Measurements from ENCODE around the gene SRC. TPM values are rescaled to one million over a fixed set of nuclear protein-coding genes. Genes with fewer than 3 reads are reported as not detected.

Gene SRC
- total and polyA plus RNA-seq, 2 donors: 4.4 to 14.5 TPM

DNA sequence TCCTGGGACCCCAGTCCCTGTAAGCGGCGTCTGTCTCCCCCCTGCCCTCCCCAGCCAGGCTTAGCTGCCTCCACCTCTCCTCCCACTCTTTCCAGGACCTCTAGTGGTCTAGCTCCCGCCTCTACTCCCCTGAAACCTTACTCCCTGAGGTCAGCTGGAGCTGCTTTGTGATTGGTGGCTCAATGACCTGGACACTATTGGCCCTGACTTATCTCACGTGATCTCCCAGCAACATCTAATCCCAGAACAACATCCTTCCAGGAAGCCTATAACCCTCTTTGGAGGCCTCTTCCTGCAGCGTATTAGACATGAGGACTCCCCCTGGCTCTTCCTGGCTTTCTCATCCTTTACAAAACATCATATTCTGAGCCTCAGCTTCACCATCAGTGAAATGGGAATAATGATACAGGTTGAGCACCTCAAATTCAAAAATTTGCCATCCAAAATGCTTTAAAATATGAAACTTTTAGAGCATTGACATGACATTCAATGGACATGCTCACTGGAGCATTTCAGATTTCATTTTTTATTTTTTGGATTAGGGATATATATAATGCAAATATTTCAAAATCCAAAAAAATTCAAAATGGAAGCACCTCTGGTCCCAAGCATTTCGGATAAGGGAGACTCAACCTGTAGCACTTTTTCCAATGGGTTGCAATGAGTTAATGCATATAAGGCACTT is 16.3 kb upstream of the SRC start:
- Histone ChIP-seq H3K9me3 (ENCODE audit: control insufficient read depth in 2 of 2, insufficient read depth in 1 of 2, low read length in 1 of 2) (no peaks in the 10 kb centered on the region), H3K4me3 (ENCODE audit: low read length in 2 of 2) (no peak overlapping the region), H3K27me3 (ENCODE audit: control insufficient read depth in 2 of 2, insufficient read depth in 1 of 2, low read length in 1 of 2) (no peaks in the 10 kb centered on the region), H3K27ac (ENCODE audit: low read depth in 1 of 2, low read length in 1 of 2) (no peak overlapping the region), H3K36me3 (ENCODE audit: control insufficient read depth in 2 of 2, insufficient read depth in 2 of 2, low read length in 1 of 2) (no peaks in the 10 kb centered on the region), H3K4me1 (ENCODE audit: control insufficient read depth in 2 of 2, insufficient read depth in 2 of 2, low read length in 2 of 2) (peaks cover 0 to 8% of the 10 kb centered on the region in 2 donors)
- DNase-seq (ENCODE audit: low read depth in 6 of 9, low spot score in 9 of 9): no peak
- 88% methylated on average over 6 of the region's 6 CpGs for WGBS

DNA sequence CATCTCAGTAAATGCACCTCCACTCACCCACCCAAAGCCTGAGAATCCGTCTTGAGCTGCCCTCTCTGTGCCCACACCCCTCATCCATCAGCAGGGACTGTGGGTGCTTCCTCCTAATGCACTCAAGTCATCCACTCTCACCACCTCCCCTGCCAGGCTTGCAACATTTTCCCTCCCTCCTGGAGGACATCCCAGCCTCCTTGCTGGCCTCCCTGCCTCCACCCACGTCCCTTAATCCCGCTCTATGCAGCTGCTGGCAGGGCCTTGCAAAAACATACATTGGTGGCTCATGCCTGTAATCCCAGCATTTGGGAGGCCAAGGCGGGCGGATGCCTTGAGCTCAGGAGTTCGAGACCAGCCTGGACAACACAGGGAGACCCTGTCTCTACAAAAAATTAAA is 15.6 kb upstream of the SRC start:
- DNase-seq (ENCODE audit: low read depth in 6 of 9, low spot score in 9 of 9): no peak
- Histone ChIP-seq H3K9me3 (ENCODE audit: control insufficient read depth in 2 of 2, insufficient read depth in 1 of 2, low read length in 1 of 2) (no peaks in the 10 kb centered on the region), H3K4me3 (ENCODE audit: low read length in 2 of 2) (no peak overlapping the region), H3K36me3 (ENCODE audit: control insufficient read depth in 2 of 2, insufficient read depth in 2 of 2, low read length in 1 of 2) (no peaks in the 10 kb centered on the region), H3K27ac (ENCODE audit: low read depth in 1 of 2, low read length in 1 of 2) (no peak overlapping the region), H3K27me3 (ENCODE audit: control insufficient read depth in 2 of 2, insufficient read depth in 1 of 2, low read length in 1 of 2) (no peaks in the 10 kb centered on the region), H3K4me1 (ENCODE audit: control insufficient read depth in 2 of 2, insufficient read depth in 2 of 2, low read length in 2 of 2) (peaks cover 0 to 8% of the 10 kb centered on the region in 2 donors)
- 96% methylated on average over 6 of the region's 6 CpGs for WGBS

DNA sequence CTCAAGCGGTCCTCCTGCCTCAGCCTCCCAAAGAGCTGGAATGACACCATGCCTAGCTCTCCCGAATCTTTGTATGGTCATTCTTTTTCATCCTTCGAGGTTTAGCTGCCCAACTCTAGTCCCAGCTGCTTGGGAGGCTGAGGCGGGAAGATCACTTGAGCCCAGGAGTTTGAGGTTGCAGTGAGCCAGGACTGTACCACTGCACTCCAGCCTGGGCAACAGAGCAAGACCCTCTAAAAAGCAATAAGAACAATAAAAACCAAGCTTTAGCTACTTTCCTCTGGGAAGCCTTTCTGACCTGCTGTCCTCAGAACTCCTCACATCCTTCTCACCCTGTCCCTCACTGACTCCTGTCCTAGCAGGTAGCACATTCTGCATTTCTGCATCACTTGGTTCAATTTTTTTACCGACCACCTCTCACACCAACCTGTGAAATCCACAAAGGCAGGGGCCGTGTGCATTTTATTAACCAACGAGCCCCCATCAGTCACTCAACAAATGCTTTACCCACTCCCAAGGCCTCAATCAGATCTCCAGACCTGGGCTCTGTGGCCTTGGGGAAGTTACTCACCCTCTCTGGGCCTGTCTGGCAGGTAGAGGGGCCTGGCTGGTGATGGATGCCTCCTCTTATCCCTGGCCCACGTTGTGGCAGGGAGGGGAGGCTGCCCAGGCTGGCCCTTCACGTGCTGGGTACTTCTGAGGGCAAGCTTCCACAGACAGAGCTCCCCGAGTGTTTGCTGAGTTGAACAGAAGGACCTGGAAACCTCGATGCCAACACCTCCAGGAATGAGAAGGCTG is 14.7 kb upstream of the SRC start:
- H3K36me3 ChIP-seq (ENCODE audit: control insufficient read depth in 2 of 2, insufficient read depth in 2 of 2, low read length in 1 of 2): no peaks in the 10 kb centered on the region
- H3K27me3 ChIP-seq (ENCODE audit: control insufficient read depth in 2 of 2, insufficient read depth in 1 of 2, low read length in 1 of 2): no peaks in the 10 kb centered on the region
- peaks cover 0 to 13% of the 10 kb centered on the region in 2 donors for H3K4me1 ChIP-seq (ENCODE audit: control insufficient read depth in 2 of 2, insufficient read depth in 2 of 2, low read length in 2 of 2)
- no peak overlapping the region for H3K4me3 ChIP-seq (ENCODE audit: low read length in 2 of 2)
- 92% methylated on average over 11 of the region's 11 CpGs for WGBS
- H3K9me3 ChIP-seq (ENCODE audit: control insufficient read depth in 2 of 2, insufficient read depth in 1 of 2, low read length in 1 of 2): no peaks in the 10 kb centered on the region
- H3K27ac ChIP-seq (ENCODE audit: low read depth in 1 of 2, low read length in 1 of 2): no peak overlapping the region
- no peak for DNase-seq (ENCODE audit: low read depth in 6 of 9, low spot score in 9 of 9)

DNA sequence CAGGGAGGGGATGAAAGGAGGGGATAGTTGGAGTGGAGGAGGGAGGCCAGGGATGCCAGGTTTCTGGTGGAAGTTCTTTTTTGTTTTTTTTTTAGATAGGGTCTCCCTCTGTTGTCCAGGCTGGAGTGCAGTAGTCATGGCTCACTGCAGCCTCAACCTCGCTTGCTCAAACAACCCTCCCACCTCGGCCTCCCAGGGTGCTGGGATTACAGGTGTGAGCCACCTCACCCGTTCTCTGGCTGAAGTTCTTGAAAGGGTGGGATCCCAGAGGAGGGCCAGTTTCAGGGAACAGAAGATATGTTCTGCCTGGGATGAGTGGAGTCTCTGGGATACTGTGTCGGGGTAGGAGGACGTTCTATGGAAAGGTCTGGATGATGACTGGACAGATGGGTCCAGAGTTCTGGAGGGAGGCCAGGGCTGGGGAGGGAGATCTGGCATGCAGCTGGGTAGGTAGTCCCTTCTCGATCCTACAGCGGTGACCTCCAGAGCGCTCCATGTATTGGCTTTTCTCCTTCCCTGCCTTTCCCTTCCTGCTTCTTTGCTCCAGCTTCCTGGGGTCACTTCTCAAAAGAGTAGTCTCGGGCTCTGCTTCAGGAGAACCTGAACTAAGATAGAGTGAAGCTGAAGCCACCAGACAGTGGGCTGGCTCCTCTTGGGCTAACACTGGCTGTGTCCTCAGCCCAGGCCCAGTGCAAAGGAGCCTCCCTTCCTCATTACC is 12.7 kb upstream of the SRC start:
- DNase-seq (ENCODE audit: low read depth in 6 of 9, low spot score in 9 of 9): no peak
- H3K9me3 ChIP-seq (ENCODE audit: control insufficient read depth in 2 of 2, insufficient read depth in 1 of 2, low read length in 1 of 2): no peaks in the 10 kb centered on the region
- no peaks in the 10 kb centered on the region for H3K36me3 ChIP-seq (ENCODE audit: control insufficient read depth in 2 of 2, insufficient read depth in 2 of 2, low read length in 1 of 2)
- peaks cover 6 to 21% of the 10 kb centered on the region in 2 donors for H3K4me1 ChIP-seq (ENCODE audit: control insufficient read depth in 2 of 2, insufficient read depth in 2 of 2, low read length in 2 of 2)
- no peak overlapping the region for H3K4me3 ChIP-seq (ENCODE audit: low read length in 2 of 2)
- no peak overlapping the region for H3K27ac ChIP-seq (ENCODE audit: low read depth in 1 of 2, low read length in 1 of 2)
- no peaks in the 10 kb centered on the region for H3K27me3 ChIP-seq (ENCODE audit: control insufficient read depth in 2 of 2, insufficient read depth in 1 of 2, low read length in 1 of 2)
- 91% methylated on average over 9 of the region's 9 CpGs for WGBS

DNA sequence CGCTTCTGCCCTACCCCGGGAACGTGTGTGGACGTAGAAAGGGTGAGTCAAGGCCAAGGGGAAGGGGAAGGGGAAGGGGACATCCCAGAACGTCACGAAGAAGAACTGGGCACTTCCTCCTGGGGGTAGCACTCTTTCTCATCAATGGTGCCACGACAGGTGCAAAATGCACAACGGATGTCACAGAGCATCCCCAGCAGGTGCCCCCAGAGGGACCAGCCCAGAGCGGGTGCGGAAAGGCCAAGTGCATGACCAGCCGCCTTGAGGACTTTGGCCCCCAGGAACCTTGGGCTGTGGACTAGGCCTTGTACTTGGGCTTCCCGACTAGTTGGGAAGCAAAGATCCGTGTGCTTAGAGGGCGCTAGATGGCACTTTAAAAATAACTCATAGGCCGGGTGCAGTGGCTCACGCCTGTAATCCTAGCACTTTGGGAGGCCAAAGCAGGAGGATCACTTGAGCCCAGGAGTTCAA is 12.1 kb upstream of the SRC start:
- no peak overlapping the region for H3K27ac ChIP-seq (ENCODE audit: low read depth in 1 of 2, low read length in 1 of 2)

DNA sequence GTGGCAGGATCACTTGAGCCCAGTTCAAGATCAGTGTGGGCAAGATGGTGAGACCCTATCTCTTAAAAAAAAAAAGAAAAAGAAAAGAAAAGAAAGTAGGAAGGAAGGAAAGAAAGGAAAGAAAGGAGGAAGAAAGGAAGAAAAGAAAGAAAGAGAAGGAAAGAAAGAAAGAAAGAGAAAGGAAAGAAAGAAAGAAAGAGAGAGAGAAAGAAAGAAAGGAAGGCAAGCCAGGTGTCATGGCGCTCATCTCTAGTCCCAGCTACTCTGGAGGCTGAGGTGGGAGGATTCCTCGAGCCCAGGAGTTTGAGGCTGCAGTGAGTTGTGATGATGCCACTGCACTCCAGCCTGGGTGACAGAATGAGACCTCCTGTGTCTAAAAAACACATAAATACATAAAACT is 11.5 kb upstream of the SRC start:
- Histone ChIP-seq H3K27ac (ENCODE audit: low read depth in 1 of 2, low read length in 1 of 2) (no peak overlapping the region), H3K36me3 (ENCODE audit: control insufficient read depth in 2 of 2, insufficient read depth in 2 of 2, low read length in 1 of 2) (no peaks in the 10 kb centered on the region), H3K9me3 (ENCODE audit: control insufficient read depth in 2 of 2, insufficient read depth in 1 of 2, low read length in 1 of 2) (no peaks in the 10 kb centered on the region), H3K27me3 (ENCODE audit: control insufficient read depth in 2 of 2, insufficient read depth in 1 of 2, low read length in 1 of 2) (no peaks in the 10 kb centered on the region), H3K4me1 (ENCODE audit: control insufficient read depth in 2 of 2, insufficient read depth in 2 of 2, low read length in 2 of 2) (peaks cover 8 to 24% of the 10 kb centered on the region in 2 donors), H3K4me3 (ENCODE audit: low read length in 2 of 2) (no peak overlapping the region)
- DNase-seq (ENCODE audit: low read depth in 6 of 9, low spot score in 9 of 9): no peak
- WGBS: 98% methylated on average over 2 of the region's 2 CpGs

More for the DNA sequence above, 12.1 kb upstream of the SRC start:
- WGBS: 89% methylated on average over 16 of the region's 16 CpGs
- Histone ChIP-seq H3K4me3 (ENCODE audit: low read length in 2 of 2) (no peak overlapping the region), H3K4me1 (ENCODE audit: control insufficient read depth in 2 of 2, insufficient read depth in 2 of 2, low read length in 2 of 2) (peaks cover 6 to 21% of the 10 kb centered on the region in 2 donors), H3K9me3 (ENCODE audit: control insufficient read depth in 2 of 2, insufficient read depth in 1 of 2, low read length in 1 of 2) (no peaks in the 10 kb centered on the region), H3K27me3 (ENCODE audit: control insufficient read depth in 2 of 2, insufficient read depth in 1 of 2, low read length in 1 of 2) (no peaks in the 10 kb centered on the region), H3K36me3 (ENCODE audit: control insufficient read depth in 2 of 2, insufficient read depth in 2 of 2, low read length in 1 of 2) (no peaks in the 10 kb centered on the region)
- no peak for DNase-seq (ENCODE audit: low read depth in 6 of 9, low spot score in 9 of 9)

DNA sequence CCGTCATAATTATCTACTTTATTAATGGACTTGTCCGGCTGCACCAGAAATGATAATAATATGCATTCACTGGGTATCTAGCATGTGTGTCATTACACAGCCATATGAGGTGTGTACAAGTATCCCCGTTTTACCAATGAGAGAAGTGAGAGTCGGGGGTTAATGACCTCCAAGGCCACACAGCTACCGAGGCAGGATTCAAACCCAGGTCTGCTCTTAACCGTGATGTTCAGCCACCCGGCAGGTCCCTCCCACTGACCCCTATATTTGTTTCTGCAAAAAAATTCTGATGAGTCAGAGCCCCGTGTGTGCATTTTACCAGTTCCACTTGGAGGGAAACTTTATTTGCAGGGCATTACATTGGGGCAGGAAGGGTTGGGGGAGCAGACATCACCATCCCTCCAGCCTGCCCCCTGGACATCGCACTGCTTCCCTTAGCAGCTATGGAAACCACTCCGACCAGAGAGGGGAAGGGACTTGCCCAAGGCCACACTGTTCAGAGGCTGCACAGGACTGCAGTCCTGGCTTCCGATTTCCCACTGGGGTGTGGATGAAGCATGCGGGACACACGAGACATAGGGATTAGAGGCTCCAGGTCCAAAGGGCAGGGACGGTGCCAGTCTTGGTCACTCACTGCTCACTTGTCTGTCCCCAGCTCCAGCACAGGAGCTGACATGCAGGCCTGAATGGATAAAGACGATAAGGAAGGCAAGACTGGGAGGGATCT is 10.1 kb upstream of the SRC start:
- no peaks in the 10 kb centered on the region for H3K27me3 ChIP-seq (ENCODE audit: control insufficient read depth in 2 of 2, insufficient read depth in 1 of 2, low read length in 1 of 2)
- H3K4me1 ChIP-seq (ENCODE audit: control insufficient read depth in 2 of 2, insufficient read depth in 2 of 2, low read length in 2 of 2): peaks cover 9 to 25% of the 10 kb centered on the region in 2 donors
- WGBS: 75% methylated on average over 15 of the region's 15 CpGs
- H3K4me3 ChIP-seq (ENCODE audit: low read length in 2 of 2): no peak overlapping the region
- DNase-seq (ENCODE audit: low read depth in 6 of 9, low spot score in 9 of 9): no peak
- H3K36me3 ChIP-seq (ENCODE audit: control insufficient read depth in 2 of 2, insufficient read depth in 2 of 2, low read length in 1 of 2): no peaks in the 10 kb centered on the region
- peak overlapping the region in 1 of 2 donors; percentile 34 for H3K27ac ChIP-seq (ENCODE audit: low read depth in 1 of 2, low read length in 1 of 2)
- H3K9me3 ChIP-seq (ENCODE audit: control insufficient read depth in 2 of 2, insufficient read depth in 1 of 2, low read length in 1 of 2): no peaks in the 10 kb centered on the region

DNA sequence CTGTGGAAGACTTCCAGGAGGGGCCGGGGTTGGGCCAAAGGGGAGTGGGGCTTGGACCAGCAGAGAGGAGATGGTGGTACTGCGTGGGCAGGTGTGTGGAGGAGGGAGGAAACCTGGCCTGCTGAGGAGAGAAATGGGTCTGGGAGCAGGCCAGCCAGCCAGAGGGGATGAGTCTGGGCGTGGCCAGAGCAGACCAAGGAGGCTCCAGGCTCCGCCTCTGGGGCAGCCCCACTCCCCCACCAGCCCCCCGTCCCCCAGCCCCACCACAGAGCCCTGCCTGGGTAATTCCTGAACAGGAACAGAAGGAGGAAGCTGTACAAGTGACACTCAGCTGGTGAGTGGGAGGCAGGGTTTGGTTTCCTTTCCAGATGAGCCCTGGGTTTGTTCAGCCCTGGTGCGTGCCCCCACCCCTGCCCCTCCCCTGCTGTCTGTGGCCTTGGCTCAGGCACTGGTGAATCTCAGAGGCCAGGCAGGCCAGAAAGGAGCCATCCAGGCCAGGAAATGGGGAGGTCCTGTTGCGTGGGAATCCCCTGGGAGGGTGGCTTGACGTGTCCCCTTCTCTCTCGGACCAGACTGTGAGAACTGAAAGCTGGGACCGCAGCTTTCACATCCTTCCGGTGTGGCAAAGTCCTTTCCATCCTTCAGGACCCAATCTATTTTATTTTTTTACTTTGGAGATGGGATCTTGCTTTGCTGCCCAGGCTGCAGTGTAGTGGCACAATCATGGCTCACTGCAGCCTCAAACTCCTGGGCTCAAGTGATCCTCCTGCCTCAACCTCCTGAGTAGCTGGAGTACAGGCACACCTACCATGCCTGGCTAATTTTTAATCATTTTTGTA is 9.4 kb upstream of the SRC start:
- Histone ChIP-seq H3K4me1 (ENCODE audit: control insufficient read depth in 2 of 2, insufficient read depth in 2 of 2, low read length in 2 of 2) (peaks cover 9 to 25% of the 10 kb centered on the region in 2 donors), H3K27me3 (ENCODE audit: control insufficient read depth in 2 of 2, insufficient read depth in 1 of 2, low read length in 1 of 2) (no peaks in the 10 kb centered on the region), H3K36me3 (ENCODE audit: control insufficient read depth in 2 of 2, insufficient read depth in 2 of 2, low read length in 1 of 2) (no peaks in the 10 kb centered on the region), H3K4me3 (ENCODE audit: low read length in 2 of 2) (no peak overlapping the region), H3K27ac (ENCODE audit: low read depth in 1 of 2, low read length in 1 of 2) (peak overlapping the region; percentile 34 to 73), H3K9me3 (ENCODE audit: control insufficient read depth in 2 of 2, insufficient read depth in 1 of 2, low read length in 1 of 2) (no peaks in the 10 kb centered on the region)
- peak in 3 of 9 donors; percentile 35 to 70 (median 39) for DNase-seq (ENCODE audit: low read depth in 6 of 9, low spot score in 9 of 9)
- WGBS: 11% methylated on average over 11 of the region's 11 CpGs

Measured in thymus (tissue), 11 donors.